ENCODE results near the gene UQCRC1.

The UQCRC1 gene

GRCh38 chr3:48569400-48569799 is 40.0 kb downstream of the UQCRC1 start:
- Histone ChIP-seq H3K27me3 (no peaks in the 10 kb centered on the region), H3K36me3 (peaks cover 0 to 20% (median 0%) of the 10 kb centered on the region in 3 donors), H3K4me3 (no peak overlapping the region), H3K9me3 (no peaks in the 10 kb centered on the region), H3K27ac (no peak overlapping the region), H3K4me1 (peaks cover 0 to 5% (median 0%) of the 10 kb centered on the region in 4 donors)
- TF ChIP-seq CTCF (IDR thresholded peaks at IDR 0.05) = no peak
- no peak for DNase-seq
- intact Hi-C loops (cut with DNase I; ENCODE audit: low total_unique reads) = no loop called here

GRCh38 chr3:48568476-48568875 is 41.0 kb downstream of the UQCRC1 start:
- TF ChIP-seq CTCF (IDR thresholded peaks at IDR 0.05) = no peak
- Histone ChIP-seq H3K36me3 (peaks cover 0 to 17% (median 0%) of the 10 kb centered on the region in 3 donors), H3K27ac (no peak overlapping the region), H3K27me3 (no peaks in the 10 kb centered on the region), H3K9me3 (no peaks in the 10 kb centered on the region), H3K4me3 (no peak overlapping the region), H3K4me1 (peaks cover 0 to 5% (median 0%) of the 10 kb centered on the region in 4 donors)
- DNase-seq = no peak
- intact Hi-C loops (cut with DNase I; ENCODE audit: low total_unique reads) = no loop called here

- no peak for DNase-seq
- H3K4me3 ChIP-seq = no peak overlapping the region
- H3K27me3 ChIP-seq = no peaks in the 10 kb centered on the region
- H3K9me3 ChIP-seq = no peaks in the 10 kb centered on the region
- TF ChIP-seq CTCF (IDR thresholded peaks at IDR 0.05) = no peak
- peaks cover 0 to 5% (median 0%) of the 10 kb centered on the region in 4 donors for H3K4me1 ChIP-seq
- no peak overlapping the region for H3K27ac ChIP-seq
- intact Hi-C loops (cut with DNase I; ENCODE audit: low total_unique reads) = no loop called here
- peaks cover 0 to 14% (median 0%) of the 10 kb centered on the region in 3 donors for H3K36me3 ChIP-seq
Observed at GRCh38 chr3:48567500-48567899, 41.9 kb downstream of the UQCRC1 start.

- no peak for DNase-seq
- no peak overlapping the region for H3K27ac ChIP-seq
- H3K4me3 ChIP-seq = no peak overlapping the region
- intact Hi-C loops (cut with DNase I; ENCODE audit: low total_unique reads) = no loop called here
- H3K36me3 ChIP-seq = peaks cover 0 to 9% (median 0%) of the 10 kb centered on the region in 3 donors
- no peak for TF ChIP-seq CTCF (IDR thresholded peaks at IDR 0.05)
- no peaks in the 10 kb centered on the region for H3K27me3 ChIP-seq
- H3K4me1 ChIP-seq = peaks cover 0 to 5% (median 0%) of the 10 kb centered on the region in 4 donors
- no peaks in the 10 kb centered on the region for H3K9me3 ChIP-seq
Observed at GRCh38 chr3:48567090-48567489, 42.4 kb downstream of the UQCRC1 start.

GRCh38 chr3:48566401-48566760 is 43.1 kb downstream of the UQCRC1 start:
- H3K27me3 ChIP-seq = no peaks in the 10 kb centered on the region
- no peaks in the 10 kb centered on the region for H3K9me3 ChIP-seq
- H3K36me3 ChIP-seq = peaks cover 0 to 2% (median 0%) of the 10 kb centered on the region in 3 donors
- H3K4me3 ChIP-seq = no peak overlapping the region
- TF ChIP-seq CTCF (IDR thresholded peaks at IDR 0.05) = no peak
- H3K4me1 ChIP-seq = peaks cover 0 to 7% (median under 1%) of the 10 kb centered on the region in 4 donors
- no peak overlapping the region for H3K27ac ChIP-seq
- intact Hi-C loops (cut with DNase I; ENCODE audit: low total_unique reads) = no loop called here
- no peak for DNase-seq

Measured in tibial artery (tissue), 4 donors.